Mammary epithelial cell (primary cell): ENCODE measurements around the gene RMP24.

Experiments
- EZH2 ChIP-seq: IDR thresholded peaks from 2 replicates; pipeline ENCODE4 v1.6.1; 2012; ENCODE audit warnings: low read length, inconsistent platforms, borderline replicate concordance
- TF ChIP-seq, protein P1 (sequence below), 2 donors: IDR thresholded peaks in 1 of 2; conservative IDR thresholded peaks in 1 of 2; 2 replicates each; pipeline ENCODE4 v1.5.1; 2011 to 2012; ENCODE audit warnings: inconsistent platforms in 2 of 2, low read length in 2 of 2, mild to moderate bottlenecking in 2 of 2, control low read depth in 1 of 2, low read depth in 1 of 2; ENCODE audit not compliant: insufficient read depth in 1 of 2; ENCODE audit errors: extremely low read depth in 1 of 2

DNA sequence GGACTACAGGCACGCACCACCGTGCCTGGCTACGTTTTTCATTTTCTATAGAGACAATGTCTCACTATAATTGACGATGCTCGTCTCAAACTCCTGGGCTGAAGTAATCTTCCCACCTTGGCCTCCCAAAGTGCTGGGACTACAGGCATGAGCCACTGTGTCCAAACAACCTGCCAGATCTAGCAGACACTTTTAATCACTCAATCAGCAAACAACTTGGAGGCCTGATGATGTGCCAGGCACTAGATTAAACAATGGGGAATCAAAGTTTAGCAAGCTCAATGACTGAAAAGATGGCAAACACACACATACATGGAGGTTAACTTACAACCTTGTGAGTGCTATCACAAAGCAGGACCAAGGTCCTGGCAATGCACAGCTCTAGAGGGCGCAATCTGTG lies 29.8 kb upstream of the RMP24 start:
- TF ChIP-seq, protein P1, sequence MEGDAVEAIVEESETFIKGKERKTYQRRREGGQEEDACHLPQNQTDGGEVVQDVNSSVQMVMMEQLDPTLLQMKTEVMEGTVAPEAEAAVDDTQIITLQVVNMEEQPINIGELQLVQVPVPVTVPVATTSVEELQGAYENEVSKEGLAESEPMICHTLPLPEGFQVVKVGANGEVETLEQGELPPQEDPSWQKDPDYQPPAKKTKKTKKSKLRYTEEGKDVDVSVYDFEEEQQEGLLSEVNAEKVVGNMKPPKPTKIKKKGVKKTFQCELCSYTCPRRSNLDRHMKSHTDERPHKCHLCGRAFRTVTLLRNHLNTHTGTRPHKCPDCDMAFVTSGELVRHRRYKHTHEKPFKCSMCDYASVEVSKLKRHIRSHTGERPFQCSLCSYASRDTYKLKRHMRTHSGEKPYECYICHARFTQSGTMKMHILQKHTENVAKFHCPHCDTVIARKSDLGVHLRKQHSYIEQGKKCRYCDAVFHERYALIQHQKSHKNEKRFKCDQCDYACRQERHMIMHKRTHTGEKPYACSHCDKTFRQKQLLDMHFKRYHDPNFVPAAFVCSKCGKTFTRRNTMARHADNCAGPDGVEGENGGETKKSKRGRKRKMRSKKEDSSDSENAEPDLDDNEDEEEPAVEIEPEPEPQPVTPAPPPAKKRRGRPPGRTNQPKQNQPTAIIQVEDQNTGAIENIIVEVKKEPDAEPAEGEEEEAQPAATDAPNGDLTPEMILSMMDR (conservative IDR thresholded peaks at IDR 0.05 in 1 of 2, IDR thresholded peaks at IDR 0.05 in 1 of 2; ENCODE audit: extremely low read depth in 1 of 2, insufficient read depth in 1 of 2, low read depth in 1 of 2, low read length in 2 of 2), result no peak
- TF ChIP-seq EZH2, result no peak
